B cell (primary cell): Measurements from ENCODE around the gene PCDHGA2. TPM values are rescaled to one million over a fixed set of nuclear protein-coding genes. Genes with fewer than 3 reads are reported as not detected.

ENCODE experiments used
- ATAC-seq: fragments of 200-7000 bp; cut with Tn5 transposase; one replicate; pipeline ENCODE4 v1.10.0; 2021; ENCODE audit warnings: low read depth, mild to moderate bottlenecking, moderate number of reproducible peaks, moderate library complexity
- CTCF ChIA-PET: fragments of 350-600 bp; sonication (Branson Sonifier 250); formaldehyde crosslinking; loops from one replicate; lab custom pipeline; 2021; ENCODE audit warnings: antibody characterized with exemption, inconsistent platforms; lab: Charles Lee
- POLR2A ChIA-PET: fragments of 350-600 bp; sonication (Branson Sonifier 250); formaldehyde crosslinking; loops from one replicate; lab custom pipeline; 2021; ENCODE audit warnings: antibody characterized with exemption; lab: Charles Lee
- DNase-seq: peaks from one replicate; pipeline ENCODE4 v3.0.0; 2013
- H2AFZ ChIP-seq: 2 replicates; pipeline ENCODE4 v1.6.1; 2012; ENCODE audit warnings: mild to moderate bottlenecking, low read depth, low read length; ENCODE audit not compliant: insufficient read depth, poor library complexity, severe bottlenecking
- H3K27ac ChIP-seq, 2 donors: 1 replicate in 1 of 2; 2 replicates in 1 of 2; pipeline ENCODE4 v1.5.1; 2012 to 2013; ENCODE audit warnings: low read length in 2 of 2, mild to moderate bottlenecking in 2 of 2, moderate library complexity in 1 of 2
- H3K27me3 ChIP-seq, 4 experiments: fragments of 200-600 bp in 1 of 4; sonication (generic) in 1 of 4; replicated peaks in 1 of 4; 1 replicate in 2 of 4; 2 replicates in 2 of 4; pipeline versions ENCODE4 v1.6.1 to v1.7.0; 2013 to 2016; ENCODE audit warnings: low read length in 3 of 4, mild to moderate bottlenecking in 2 of 4, mixed read lengths in 1 of 4, moderate library complexity in 1 of 4; ENCODE audit not compliant: insufficient read depth in 4 of 4, control insufficient read depth in 3 of 4; ENCODE audit errors: control extremely low read depth in 1 of 4
- H3K36me3 ChIP-seq, 2 experiments: replicated peaks in 1 of 2; 1 replicate in 1 of 2; 2 replicates in 1 of 2; pipeline versions ENCODE4 v1.6.1 to v1.7.1; 2013; ENCODE audit warnings: low read length in 1 of 2; ENCODE audit not compliant: insufficient read depth in 2 of 2, control insufficient read depth in 1 of 2; ENCODE audit errors: control extremely low read depth in 1 of 2, extremely low read depth in 1 of 2
- H3K4me1 ChIP-seq, 2 donors: fragments of 200-600 bp in 1 of 2; sonication (generic) in 1 of 2; 1 replicate in 1 of 2; 2 replicates in 1 of 2; pipeline versions ENCODE4 v1.5.1 to v1.6.1; 2013 to 2017; ENCODE audit warnings: low read length in 2 of 2; ENCODE audit not compliant: control insufficient read depth in 2 of 2, insufficient read depth in 2 of 2
- H3K4me2 ChIP-seq: replicated peaks from 2 replicates; pipeline ENCODE3; 2012; ENCODE audit warnings: mild to moderate bottlenecking, low read depth, low read length; ENCODE audit not compliant: poor library complexity, severe bottlenecking
- H3K4me3 ChIP-seq, 5 experiments: fragments of 200-600 bp in 1 of 5; sonication (generic) in 1 of 5; 1 replicate in 3 of 5; 2 replicates in 2 of 5; pipeline versions ENCODE4 v1.5.1 to v1.7.0; 2011 to 2016; ENCODE audit warnings: low read length in 4 of 5, mild to moderate bottlenecking in 4 of 5, low read depth in 2 of 5, control low read depth in 1 of 5, moderate library complexity in 1 of 5; ENCODE audit not compliant: insufficient read depth in 1 of 5; ENCODE audit errors: control extremely low read depth in 1 of 5, extremely low read depth in 1 of 5
- H3K79me2 ChIP-seq: fragments of 200-600 bp; sonication (generic); one replicate; pipeline ENCODE4 v1.6.0; 2016; ENCODE audit warnings: low read length; ENCODE audit not compliant: control insufficient read depth, insufficient read depth
- H3K9ac ChIP-seq: fragments of 200-600 bp; sonication (generic); 2 replicates; pipeline ENCODE4 v1.6.1; 2017; ENCODE audit warnings: mild to moderate bottlenecking, low read length, moderate library complexity
- H3K9me3 ChIP-seq, 3 donors: one replicate each; pipeline versions ENCODE4 v1.6.1 to v1.7.1; 2013; ENCODE audit warnings: low read length in 2 of 3; ENCODE audit not compliant: control insufficient read depth in 2 of 3, insufficient read depth in 1 of 3; ENCODE audit errors: control extremely low read depth in 1 of 3
- H4K20me1 ChIP-seq: 2 replicates; pipeline ENCODE4 v1.6.0; 2012; ENCODE audit warnings: mild to moderate bottlenecking, low read length; ENCODE audit not compliant: insufficient read depth, control insufficient read depth, poor library complexity, severe bottlenecking
- H3K27ac Mint-ChIP-seq: one replicate; pipeline ENCODE4 v1.8.0; 2021; ENCODE audit warnings: mixed read lengths
- H3K27me3 Mint-ChIP-seq: one replicate; pipeline ENCODE4 v1.8.0; 2021; ENCODE audit warnings: mixed read lengths
- H3K4me1 Mint-ChIP-seq: one replicate; pipeline ENCODE4 v1.8.0; 2021; ENCODE audit warnings: mixed read lengths
- H3K4me3 Mint-ChIP-seq: one replicate; pipeline ENCODE4 v1.8.0; 2021; ENCODE audit warnings: mixed read lengths
- H3K9me3 Mint-ChIP-seq: one replicate; pipeline ENCODE4 v1.8.0; 2022; ENCODE audit warnings: mixed read lengths; ENCODE audit not compliant: insufficient read depth
- CTCF ChIP-seq: fragments of 200-600 bp; IDR thresholded peaks from one replicate; pipeline ENCODE4 v1.8.0; 2022; ENCODE audit warnings: antibody characterized with exemption, mild to moderate bottlenecking
- EZH2 ChIP-seq: IDR thresholded peaks from 2 replicates; pipeline ENCODE4 v1.6.1; 2012; ENCODE audit warnings: borderline replicate concordance, low read depth, mild to moderate bottlenecking, moderate library complexity, low read length; ENCODE audit not compliant: insufficient read depth, poor library complexity, severe bottlenecking
- WGBS: methylation state at CpG from one replicate; pipeline ENCODE4 v1.1.5; 2013; ENCODE audit warnings: missing lambda C conversion rate; ENCODE audit not compliant: insufficient coverage; 5-methylcytosine and 5-hydroxymethylcytosine counted together
- intact Hi-C: fragments of 100-400 bp; cut with micrococcal nuclease; formaldehyde crosslinking; loops from one replicate; pipeline ENCODE4 v1.10.0; 2022
- polyA plus RNA-seq: library from polyadenylated mRNA; depleted of rRNA; stranded (reverse); fragments of >200 nt; gene quantifications from 2 replicates; pipeline ENCODE4 v1.2.3, GENCODE V29; 2012
- total RNA-seq, 2 donors: library from RNA; stranded (reverse); fragments of 120-200 nt in 1 of 2; gene quantifications; 1 replicate in 1 of 2; 2 replicates in 1 of 2; pipeline versions ENCODE4 v1.2.3 to v1.2.4, GENCODE V29; 2013 to 2022

Gene PCDHGA2
- total and polyA plus RNA-seq, 2 donors (not counting 1 experiment from before 2014, with no cell fraction given) = 0.07 to 0.09 TPM

DNA sequence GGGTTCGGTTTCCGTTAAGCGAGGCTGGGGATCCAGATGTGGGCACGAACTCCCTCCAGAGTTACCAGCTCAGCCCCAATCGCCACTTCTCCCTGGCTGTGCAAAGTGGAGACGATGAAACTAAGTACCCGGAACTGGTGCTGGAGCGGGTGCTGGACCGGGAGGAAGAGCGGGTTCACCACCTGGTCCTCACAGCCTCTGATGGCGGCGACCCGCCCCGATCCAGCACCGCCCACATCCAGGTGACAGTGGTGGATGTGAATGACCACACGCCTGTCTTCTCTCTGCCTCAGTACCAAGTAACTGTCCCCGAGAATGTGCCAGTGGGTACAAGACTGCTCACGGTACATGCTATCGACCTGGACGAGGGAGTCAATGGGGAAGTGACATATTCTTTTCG, 44.8 kb downstream of the PCDHGA2 start:
- peak overlapping the region; percentile 81 for H3K4me3 Mint-ChIP-seq
- intact Hi-C loops = no loop called here

More for the DNA sequence above, 44.8 kb downstream of the PCDHGA2 start:
- no peak overlapping the region for H3K27ac ChIP-seq
- ChIA-PET POLR2A (no interaction called here), CTCF (no interaction called here)
- ATAC-seq (no peak), DNase-seq (no peak)
- Mint-ChIP-seq H3K27ac (no peak overlapping the region), H3K9me3 (peaks cover 7% of the 10 kb centered on the region), H3K27me3 (peaks cover 60% of the 10 kb centered on the region), H3K4me1 (peaks cover 3% of the 10 kb centered on the region)
- no peaks in the 10 kb centered on the region for H3K4me1 ChIP-seq
- no peaks in the 10 kb centered on the region for H3K79me2 ChIP-seq
- no peak overlapping the region for H3K4me2 ChIP-seq
- no peak for TF ChIP-seq CTCF
- TF ChIP-seq EZH2 = no peak
- peaks cover 0 to 44% (median 30%) of the 10 kb centered on the region in 4 experiments for H3K27me3 ChIP-seq
- H3K4me3 ChIP-seq = no peak overlapping the region
- 44% methylated on average over 13 of the region's 21 CpGs for WGBS
- H4K20me1 ChIP-seq = no peaks in the 10 kb centered on the region
- H2AFZ ChIP-seq = no peak overlapping the region
- no peak overlapping the region for H3K9ac ChIP-seq
- H3K36me3 ChIP-seq = no peaks in the 10 kb centered on the region
- H3K9me3 ChIP-seq = peaks cover 6 to 35% (median 23%) of the 10 kb centered on the region in 3 donors
